Retina (tissue), 1 donor: ENCODE data around the gene IL18BP.
A peak's percentile ranks its signal among the peaks of the same experiment; 100 is the strongest.

ENCODE experiments used
- DNase-seq: peaks from one replicate; pipeline ENCODE4 v3.0.0-alpha.2; 2016

Gene IL18BP

DNA sequence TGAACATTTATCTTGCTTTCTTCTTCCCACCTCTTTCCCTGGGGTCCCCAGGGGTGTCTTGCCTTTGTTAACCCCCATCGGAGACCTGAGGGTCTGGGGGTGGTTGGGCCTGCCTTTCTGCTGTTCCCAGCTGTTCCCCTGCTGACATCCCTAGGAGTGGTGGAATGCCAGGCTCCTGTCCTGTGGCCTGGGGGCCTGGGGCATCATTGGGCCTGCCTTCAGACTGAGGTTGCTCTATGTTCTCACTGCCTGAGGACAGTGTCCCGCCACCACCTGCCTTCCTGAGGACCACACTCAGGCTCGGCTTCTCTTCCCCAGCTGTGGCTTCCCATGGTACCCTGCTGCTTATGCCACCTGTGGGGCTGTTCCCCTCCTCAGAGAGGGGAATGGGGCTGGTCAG lies 1.1 kb upstream of the IL18BP start:
- no peak for DNase-seq

DNA sequence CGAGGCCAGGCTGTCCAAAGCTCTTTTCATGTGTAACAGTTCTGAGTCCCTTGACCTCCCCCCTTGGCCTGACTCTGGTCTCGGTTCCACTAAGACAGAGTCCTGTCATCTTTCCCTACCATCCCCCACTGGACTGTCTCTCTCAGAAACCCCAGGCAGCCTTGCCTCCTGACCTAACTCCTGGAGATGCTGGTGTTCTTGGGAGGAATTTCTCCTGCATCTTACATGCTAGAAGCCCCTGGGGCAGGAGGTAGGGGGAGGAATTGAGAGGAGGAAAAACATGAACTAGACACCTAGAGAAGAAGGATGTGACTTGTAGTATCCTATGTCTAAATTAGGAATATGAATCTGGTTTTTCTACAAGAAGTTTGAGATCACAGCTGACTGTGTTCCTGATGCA lies 648 bp upstream of the IL18BP start:
- no peak for DNase-seq

DNA sequence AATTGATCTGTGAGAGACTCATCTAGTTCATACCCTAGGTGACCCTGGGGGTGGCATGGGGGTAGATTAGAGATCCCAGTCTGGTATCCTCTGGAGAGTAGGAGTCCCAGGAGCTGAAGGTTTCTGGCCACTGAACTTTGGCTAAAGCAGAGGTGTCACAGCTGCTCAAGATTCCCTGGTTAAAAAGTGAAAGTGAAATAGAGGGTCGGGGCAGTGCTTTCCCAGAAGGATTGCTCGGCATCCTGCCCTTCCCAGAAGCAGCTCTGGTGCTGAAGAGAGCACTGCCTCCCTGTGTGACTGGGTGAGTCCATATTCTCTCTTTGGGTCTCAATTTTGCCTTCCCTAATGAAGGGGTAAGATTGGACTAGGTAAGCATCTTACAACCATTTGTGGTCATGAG lies 653 bp downstream of the IL18BP start:
- no peak for DNase-seq

DNA sequence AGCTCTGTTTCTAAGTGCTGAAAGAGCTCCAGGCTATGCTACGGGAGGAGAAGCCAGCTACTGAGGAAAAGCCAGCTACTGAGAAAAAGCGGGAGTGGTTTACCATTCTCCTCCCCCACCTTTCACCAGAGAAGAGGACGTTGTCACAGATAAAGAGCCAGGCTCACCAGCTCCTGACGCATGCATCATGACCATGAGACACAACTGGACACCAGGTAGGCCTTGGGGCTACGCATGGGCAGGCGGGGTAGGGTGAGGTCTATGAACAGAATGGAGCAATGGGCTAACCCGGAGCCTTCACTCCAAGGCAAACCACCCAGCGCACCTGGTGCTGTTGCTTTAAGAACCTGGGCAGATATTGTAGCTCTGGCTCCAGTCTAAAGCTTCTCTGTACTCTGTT lies 1.1 kb downstream of the IL18BP start:
- no peak for DNase-seq

DNA sequence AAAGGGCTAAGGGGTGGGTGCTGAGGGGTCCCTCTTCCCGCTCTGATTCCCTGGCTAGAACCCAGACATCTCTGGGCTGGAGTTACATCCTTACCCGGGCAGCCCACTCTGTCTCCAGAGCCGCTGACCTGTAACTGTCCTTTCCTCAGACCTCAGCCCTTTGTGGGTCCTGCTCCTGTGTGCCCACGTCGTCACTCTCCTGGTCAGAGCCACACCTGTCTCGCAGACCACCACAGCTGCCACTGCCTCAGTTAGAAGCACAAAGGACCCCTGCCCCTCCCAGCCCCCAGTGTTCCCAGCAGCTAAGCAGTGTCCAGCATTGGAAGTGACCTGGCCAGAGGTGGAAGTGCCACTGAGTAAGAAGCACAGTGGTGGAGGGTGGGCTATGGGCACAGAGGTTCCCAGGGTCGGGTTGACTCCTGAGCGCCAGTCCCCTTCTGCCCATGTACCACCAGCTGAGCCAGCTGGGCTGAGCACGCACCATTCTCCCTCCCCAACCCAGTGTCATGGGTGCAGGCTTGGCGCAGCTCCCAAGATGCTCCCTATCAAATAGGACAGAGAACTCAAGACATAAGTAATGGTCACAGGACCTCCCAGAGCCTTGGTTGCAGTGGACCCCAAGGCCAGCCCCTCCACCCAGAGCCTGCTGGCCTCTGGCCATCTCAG lies 1.6 kb downstream of the IL18BP start:
- DNase-seq, result no peak

DNA sequence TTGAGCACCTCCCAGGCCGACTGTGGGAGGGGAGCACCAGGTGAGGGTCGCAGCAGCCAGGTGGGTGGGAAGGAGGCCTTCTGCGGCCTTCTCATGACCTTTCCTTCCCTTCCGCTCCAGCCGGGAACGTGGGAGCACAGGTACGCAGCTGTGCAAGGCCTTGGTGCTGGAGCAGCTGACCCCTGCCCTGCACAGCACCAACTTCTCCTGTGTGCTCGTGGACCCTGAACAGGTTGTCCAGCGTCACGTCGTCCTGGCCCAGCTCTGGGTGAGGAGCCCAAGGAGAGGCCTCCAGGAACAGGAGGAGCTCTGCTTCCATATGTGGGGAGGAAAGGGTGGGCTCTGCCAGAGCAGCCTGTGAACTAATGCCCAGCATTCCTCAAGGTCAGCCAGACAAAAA lies 2.6 kb downstream of the IL18BP start:
- no peak for DNase-seq

DNA sequence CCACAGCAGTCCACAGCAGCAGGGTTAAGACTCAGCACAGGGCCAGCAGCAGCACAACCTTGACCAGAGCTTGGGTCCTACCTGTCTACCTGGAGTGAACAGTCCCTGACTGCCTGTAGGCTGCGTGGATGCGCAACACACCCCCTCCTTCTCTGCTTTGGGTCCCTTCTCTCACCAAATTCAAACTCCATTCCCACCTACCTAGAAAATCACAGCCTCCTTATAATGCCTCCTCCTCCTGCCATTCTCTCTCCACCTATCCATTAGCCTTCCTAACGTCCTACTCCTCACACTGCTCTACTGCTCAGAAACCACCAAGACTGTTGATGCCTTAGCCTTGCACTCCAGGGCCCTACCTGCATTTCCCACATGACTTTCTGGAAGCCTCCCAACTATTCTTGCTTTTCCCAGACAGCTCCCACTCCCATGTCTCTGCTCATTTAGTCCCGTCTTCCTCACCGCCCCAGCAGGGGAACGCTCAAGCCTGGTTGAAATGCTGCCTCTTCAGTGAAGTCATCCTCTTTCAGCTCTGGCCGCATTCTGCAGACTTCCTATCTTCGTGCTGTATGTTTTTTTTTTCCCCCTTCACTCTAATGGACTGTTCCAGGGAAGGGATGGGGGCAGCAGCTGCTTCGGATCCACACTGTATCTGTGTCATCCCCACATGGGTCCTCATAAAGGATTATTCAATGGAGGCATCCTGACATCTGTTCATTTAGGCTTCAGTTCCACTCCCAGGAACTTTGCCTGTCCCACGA lies 3.3 kb downstream of the IL18BP start:
- peak; percentile 49 for DNase-seq

DNA sequence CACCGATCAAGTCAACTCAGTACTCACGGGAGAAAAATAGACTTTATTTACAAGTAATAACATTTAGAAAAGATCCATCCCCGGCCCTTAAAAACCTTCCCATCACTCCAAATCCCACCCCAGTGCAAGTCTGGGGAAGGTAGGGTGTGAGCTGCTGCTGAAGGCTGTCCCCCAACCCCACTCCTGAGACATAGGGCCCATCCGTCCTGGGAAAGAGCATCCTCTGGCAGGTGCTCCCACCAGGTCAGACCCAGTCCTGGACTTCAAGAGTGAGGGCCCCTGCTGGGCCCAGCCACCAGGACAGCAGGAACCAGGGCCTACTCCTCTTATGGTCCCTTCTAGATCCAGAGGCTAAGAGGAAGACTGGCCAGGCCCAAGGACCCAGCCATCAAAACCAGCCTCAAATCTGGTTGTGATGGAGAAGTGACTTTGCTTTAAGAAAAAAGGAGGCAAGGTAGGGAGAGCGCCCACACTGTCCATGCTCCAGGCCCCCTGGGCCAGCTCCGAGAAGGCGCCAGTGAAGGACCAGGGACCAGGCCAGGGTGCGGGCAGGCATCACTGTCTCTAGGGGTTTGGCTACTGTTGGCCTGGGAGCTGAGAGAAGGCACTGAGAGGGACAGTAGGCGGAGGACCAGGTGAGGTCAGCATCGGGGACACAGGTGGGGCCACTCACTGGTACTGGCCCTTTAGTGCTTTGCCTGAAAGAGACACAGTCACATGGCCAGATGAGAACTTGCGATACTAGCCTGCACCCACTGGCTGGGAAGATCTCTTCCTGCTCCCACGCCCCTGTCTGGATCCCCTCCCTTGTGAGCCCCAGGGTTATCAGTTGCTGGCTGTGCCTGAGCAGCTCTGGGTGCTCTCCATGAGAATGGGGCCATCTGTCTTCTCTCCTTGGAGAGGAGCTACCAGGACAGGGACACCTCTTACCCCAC lies 4.4 kb downstream of the IL18BP start:
- no peak for DNase-seq

DNA sequence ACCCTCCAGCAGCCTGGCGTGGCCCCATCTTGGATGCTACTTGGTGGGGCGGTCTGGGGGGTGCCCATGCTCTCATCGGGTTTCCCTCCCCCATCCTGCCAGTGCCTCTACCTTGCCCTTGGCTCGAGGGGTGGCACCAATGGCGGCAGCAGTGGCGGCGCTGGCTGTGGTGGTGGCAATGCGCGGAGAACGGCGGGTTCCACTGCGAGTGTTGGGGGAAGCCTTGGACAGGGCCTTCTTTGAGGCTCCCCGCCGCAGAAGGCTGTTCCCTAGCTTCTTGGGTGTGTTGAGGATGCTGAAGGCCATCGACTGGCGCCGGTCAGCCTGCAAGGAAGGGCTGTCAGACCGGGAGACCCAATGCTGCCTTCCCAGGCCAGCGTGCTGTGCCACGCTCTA lies 5.1 kb downstream of the IL18BP start:
- no peak for DNase-seq

DNA sequence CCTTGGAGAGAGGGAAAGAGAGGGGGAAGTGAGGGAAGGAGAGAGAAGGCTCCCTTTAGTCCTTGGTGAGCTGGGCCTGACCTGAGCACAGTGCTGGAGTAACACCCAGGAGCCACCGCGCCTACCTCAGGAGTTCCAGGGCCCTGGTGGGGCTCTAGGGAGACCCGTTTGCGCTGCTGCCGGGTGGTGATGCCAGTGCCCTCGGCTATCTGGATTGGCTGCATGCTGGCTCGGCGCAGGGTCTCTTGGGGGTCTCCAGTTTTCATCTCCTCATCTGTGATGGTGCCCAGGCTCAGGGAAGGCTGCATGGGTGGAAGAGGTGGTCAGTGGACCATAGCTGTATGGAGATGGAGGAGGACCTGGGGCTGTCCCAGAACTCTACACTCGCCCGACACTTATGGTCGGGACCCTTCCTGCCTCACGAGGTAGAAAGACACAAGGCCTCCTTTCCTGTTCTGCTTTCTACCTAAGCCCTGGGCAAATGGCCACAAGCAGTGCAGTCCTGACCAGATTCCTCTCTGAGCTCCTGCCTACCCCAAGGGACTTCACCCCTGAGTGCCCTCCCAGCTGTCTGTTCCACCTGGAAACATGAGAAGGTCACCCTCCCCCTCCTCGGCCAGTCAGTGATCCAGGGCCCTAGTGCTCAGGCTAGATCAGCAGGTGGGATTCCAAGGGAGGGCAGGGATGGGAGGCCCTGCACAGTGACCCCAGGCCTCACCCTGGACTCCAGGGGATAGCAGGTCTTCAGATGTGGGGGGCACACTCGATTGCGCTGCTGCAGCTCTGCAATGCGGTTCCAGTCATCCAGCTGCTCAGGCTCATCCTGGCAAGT lies 6.0 kb downstream of the IL18BP start:
- no peak for DNase-seq

DNA sequence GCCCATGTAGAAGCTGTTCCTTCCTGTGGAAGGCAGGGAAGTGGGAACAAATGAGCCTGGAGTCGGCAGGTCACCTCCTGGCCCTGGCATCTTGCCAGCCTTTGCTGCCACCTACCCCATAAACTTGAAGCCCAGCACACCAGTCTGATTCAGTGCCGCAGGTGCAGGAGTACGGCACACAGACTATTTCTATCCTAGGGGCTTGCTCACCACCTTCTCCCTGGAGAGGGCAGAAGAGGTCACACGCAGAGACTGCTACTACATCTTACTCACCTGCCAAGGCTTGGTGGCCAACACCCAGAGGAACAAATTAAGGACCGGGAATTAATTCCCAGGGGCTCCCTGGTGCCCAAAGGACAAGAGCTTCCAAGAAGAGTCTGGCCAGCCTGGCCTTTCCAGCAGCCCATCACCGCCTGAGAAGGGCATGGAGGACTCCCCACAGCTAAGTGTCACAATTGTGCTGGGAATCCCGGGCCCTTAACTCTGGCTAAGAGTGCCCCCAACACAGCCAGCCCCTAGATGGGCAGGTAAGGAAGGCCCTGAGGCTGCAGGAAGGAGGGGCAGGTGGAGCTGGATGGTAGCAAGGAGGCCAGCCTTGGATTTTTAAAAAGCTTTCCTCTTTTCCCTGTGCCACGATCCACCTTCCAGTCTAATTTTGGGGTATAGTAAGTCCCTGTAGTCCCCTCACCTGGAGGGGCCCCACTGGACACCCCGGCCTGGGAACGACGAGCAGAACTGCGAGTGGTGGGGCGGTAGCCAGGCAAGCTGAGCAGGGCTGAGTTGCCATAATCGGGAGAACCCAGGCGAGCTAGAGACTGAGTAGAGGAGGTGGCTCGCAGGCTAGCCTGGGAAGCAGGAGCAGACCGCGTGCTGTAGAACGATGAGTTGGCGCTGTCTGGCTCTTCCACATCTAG lies 6.9 kb downstream of the IL18BP start:
- no peak for DNase-seq

DNA sequence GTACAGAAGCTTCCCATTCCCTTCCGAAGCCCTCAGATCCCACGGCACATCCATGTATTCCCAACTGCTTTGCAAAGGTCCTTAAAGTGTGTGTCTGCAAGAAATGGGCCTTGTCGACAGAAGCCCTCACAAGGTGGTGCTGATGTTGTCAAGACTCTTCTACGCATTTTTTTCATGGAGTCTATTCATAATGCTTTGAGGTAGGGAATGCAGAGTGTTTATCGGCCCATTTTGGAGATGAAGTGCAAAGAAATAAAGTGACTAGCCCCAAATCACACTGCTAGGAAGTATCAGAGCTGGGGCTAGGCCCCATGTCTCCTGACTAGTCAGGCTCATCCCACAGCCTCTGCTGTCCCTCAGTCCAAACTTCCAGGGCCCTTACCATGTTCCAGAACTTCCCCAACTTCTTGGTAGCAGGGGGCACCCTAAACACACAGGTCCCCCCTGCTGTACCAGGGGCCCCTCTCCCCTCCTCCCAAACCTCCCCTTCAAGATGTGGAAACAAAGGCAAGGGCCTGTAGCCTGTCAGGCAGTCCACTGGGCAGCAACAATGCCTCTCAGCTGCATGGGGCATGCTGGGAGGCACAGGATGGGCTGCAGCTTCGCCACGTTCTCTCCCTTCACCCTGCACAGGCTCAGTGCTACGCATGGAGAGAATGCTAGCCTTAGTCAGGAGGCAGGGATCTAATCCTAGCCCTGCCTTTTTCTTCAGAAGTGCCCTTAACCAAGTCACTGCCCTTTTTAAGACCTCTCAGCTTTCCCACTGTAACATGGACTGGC lies 7.8 kb downstream of the IL18BP start:
- DNase-seq, result no peak

DNA sequence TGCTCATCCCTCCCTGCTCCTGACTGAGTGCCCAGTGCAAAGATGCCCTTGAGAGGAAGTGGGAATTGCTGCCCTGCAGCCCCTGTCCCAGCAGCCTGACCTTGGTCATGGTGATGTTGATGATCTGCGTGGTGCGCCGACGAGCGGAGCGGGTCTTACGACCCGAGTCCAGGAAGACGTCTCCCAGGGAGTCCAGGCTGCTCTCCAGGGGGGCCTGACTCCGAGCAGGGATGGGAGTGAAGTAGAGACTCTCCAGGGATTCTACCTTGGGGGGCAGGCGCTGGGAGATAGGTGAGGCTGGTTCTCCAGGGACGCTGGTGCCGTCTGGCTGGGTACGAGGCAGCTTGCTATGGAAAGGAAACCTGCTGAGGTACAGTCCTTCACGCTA lies 8.4 kb downstream of the IL18BP start:
- DNase-seq, result no peak

DNA sequence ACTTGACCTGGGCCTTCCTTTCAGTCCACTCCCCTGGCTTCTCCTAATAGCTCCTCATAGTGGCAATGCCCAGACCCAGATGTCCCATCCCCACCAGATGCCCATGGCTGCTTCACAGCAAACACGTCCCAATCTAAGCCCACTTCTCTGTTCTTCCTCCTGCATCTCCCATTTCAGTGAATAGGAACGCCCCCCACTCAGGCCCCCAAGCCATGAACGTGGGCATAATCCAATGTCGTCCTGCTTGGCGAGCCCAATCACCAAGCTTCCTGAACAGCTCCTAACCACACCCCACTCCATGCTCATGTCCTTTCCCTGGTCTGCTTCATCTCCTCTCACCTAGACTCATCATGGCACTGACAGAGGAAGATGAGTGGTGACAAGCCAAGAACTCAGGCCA lies 8.9 kb downstream of the IL18BP start:
- no peak for DNase-seq

DNA sequence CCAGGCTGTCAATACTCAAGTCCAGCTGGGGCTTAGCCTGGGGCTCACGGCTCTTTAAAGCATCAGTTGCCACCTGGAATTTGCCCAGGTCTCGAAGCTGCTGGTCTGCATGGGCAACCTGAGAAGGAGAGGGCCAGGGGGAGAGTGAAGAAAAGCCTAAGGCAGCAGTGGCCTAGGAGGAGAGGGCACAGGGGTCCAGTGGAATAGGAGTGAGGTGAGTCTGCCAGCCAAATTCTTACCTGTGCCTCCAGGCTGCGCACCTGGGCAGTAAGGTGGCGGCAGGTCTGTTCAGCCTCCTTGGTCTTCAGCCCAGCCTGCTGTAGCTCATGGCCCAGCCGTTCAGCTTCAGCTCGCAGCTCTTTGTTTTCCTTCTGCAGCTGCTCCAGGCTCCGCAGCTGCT lies 10.0 kb downstream of the IL18BP start:
- DNase-seq, result no peak

DNA sequence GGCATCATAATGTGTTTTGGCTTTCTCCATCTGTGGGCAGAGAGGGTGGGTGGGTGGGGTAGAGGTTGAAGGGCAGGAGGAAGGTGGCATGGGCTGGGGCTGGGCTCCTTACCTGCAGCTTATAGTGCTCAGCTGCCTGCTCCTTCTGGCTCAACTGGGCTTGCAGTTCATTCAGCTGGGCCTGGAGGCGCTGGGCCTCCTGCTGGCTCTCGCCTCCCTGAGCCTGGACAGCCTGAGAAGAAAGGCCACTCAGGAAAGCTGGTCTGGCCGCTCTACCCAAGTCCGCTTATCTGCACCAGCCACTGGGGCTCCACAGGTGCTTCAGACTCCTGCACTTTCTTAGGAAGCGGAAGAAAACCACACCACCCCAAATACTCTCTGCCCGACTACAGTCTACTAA lies 10.4 kb downstream of the IL18BP start:
- no peak for DNase-seq

DNA sequence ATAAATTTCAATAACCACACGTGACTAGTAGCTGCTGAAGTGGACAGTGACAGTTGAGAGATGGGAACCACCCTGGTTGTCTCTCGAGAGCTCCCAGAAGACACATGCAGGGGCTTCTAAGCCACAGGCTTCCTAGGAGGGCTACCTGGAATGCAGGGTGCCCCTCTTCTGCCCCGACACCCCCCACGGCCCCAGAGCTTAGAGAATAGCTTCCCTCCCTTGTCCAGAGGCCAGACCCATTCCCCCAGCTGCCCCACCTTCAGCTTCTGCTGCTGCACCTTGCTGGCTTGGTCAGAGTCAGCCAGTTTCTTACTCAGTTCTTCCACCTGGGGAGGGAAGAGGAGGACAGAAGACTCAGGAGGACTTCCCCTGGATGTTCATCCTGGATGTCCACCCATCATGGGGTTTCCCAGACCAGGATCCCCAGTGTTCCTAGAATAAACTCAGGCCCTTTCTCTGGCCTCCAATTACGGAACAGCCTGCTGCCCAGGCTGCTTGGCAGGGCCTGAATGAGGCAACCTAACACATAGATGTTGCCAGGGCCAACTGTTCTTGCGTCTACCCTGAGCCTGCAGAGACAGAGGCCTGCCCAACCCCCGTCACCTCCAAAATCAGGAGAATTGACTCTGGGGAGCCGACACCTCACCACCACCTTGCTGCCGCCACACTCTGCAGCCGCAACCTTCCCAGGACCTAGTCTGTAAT lies 12.0 kb downstream of the IL18BP start:
- DNase-seq, result no peak

DNA sequence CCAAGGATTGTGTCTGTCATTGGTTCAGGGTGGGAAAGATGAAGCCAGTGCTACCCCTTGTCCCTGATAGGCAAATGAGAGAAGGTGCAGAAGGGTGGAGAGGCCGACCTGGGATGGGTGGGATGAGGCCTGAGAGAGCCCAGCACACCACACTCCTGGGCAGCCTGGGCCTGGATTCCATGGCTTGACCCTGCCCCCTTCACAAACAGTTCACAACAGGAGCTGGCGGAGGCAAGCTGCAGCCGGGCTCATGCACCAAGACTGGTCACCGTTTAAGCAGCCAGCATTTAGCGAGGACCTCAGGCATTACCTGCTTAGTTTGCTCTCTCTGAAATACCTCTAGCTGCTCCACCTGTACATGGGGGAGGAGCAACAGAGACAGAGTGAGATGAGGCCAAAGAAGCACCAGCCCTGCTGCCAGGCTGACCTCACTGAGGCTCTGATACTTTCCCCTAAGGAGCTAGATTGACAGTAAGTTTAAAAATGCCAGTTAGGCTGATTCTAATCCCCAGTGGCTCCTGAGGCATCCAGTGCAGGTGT lies 13.5 kb downstream of the IL18BP start:
- DNase-seq, result no peak

DNA sequence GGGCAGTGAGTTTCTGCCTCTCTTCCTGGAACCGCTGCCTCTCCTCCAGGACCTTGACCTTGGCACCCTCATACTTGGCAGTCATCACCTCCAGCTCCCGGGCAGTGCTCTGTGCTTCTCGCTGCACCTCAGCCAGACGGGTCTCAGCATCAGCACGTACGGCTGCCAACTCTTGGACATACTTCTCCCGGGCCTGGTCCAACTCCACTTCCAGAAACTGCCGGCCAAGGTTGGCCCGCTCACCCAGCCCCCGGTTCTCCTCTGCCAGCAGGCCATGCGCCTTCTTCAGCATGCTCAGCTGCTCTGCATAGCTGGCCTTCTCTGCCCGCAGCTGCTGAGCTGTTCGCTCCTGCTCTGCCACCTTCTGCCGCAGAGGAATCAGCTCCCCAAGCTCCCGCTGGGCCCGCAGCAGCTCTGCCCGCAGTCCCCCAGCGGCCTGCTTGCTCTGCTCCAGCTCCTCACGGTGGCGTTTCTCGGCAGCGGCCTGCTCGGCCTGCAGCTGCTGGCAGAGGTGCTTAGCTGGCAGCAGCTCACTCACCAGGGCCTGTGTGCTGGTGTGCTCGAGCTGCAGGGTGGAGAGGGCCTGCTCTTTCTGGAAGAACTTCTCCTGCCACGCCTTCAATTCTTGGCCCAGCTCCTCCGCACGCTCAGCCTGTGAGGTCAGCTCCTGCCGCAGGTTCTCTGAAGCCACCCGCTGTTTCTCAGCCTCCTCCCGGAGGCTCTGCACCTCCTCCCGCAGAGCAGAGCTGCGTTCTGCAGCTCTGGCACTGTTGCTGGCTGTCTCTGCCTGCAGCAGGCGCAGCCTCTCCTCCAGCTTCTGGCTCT lies 14.4 kb downstream of the IL18BP start:
- no peak for DNase-seq
